ENCODE measurements around the gene ZNF761. TPM values are rescaled to one million over a fixed set of nuclear protein-coding genes. Genes with fewer than 3 reads are reported as not detected.
"Not testable (repeated sequence)": the region's sequence is repeated elsewhere in the genome, so short reads cannot be mapped to it uniquely, and the experiment has no call there.

The ZNF761 gene
- total and polyA plus RNA-seq, 2 donors (not counting 1 experiment from before 2014, with no cell fraction given): 10.7 to 11.5 TPM

GRCh38 chr19:53424968-53425597, 6.7 kb upstream of the ZNF761 start:
- Histone ChIP-seq H3K9me3 (ENCODE audit: control insufficient read depth, insufficient read depth, low read depth, low read length) (no peaks in the 10 kb centered on the region), H3K36me3 (ENCODE audit: control insufficient read depth, insufficient read depth, low read length) (no peaks in the 10 kb centered on the region), H3K9ac (ENCODE audit: insufficient read depth, low read length) (no peak overlapping the region), H3K4me3 (replicated peaks in 1 of 4; ENCODE audit: control extremely low read depth in 1 of 4, insufficient read depth in 1 of 4, low read depth in 3 of 4, low read length in 4 of 4) (no peak overlapping the region), H3K79me2 (ENCODE audit: control insufficient read depth, insufficient read depth, low read length) (no peaks in the 10 kb centered on the region), H3K4me1 (ENCODE audit: control insufficient read depth, extremely low read depth, insufficient read depth, low read length) (no peaks in the 10 kb centered on the region), H2AFZ (ENCODE audit: low read length) (no peak overlapping the region), H3K27me3 (ENCODE audit: control insufficient read depth, insufficient read depth, low read length) (no peaks in the 10 kb centered on the region), H3K4me2 (ENCODE audit: extremely low read depth, insufficient read depth, low read length) (no peak overlapping the region), H3K27ac (ENCODE audit: insufficient read depth, low read length) (no peak overlapping the region), H4K20me1 (ENCODE audit: control insufficient read depth, extremely low read depth, insufficient read depth, low read length) (no peaks in the 10 kb centered on the region)
- peak; percentile 61 to 88 for TF ChIP-seq CTCF (conservative IDR thresholded peaks at IDR 0.05 in 1 of 2, IDR thresholded peaks at IDR 0.05 in 1 of 2; ENCODE audit: low read depth in 1 of 2, low read length in 2 of 2)
- no peak for TF ChIP-seq EZH2 (IDR thresholded peaks at IDR 0.05; ENCODE audit: low read length, missing control alignments)
- peak; percentile 54 to 71 for DNase-seq (ENCODE audit: low read depth in 2 of 2)

- Histone ChIP-seq H3K4me3 (replicated peaks in 1 of 4; ENCODE audit: control extremely low read depth in 1 of 4, insufficient read depth in 1 of 4, low read depth in 3 of 4, low read length in 4 of 4) (peak overlapping the region; percentile 84 to 89 (median 88)), H3K9ac (ENCODE audit: insufficient read depth, low read length) (peak overlapping the region; percentile 73), H3K27ac (ENCODE audit: insufficient read depth, low read length) (peak overlapping the region; percentile 82), H3K4me1 (ENCODE audit: control insufficient read depth, extremely low read depth, insufficient read depth, low read length) (no peaks in the 10 kb centered on the region), H3K36me3 (ENCODE audit: control insufficient read depth, insufficient read depth, low read length) (no peaks in the 10 kb centered on the region), H3K27me3 (ENCODE audit: control insufficient read depth, insufficient read depth, low read length) (no peaks in the 10 kb centered on the region), H2AFZ (ENCODE audit: low read length) (peak overlapping the region; percentile 80), H3K9me3 (ENCODE audit: control insufficient read depth, insufficient read depth, low read depth, low read length) (no peaks in the 10 kb centered on the region), H3K79me2 (ENCODE audit: control insufficient read depth, insufficient read depth, low read length) (no peaks in the 10 kb centered on the region), H3K4me2 (ENCODE audit: extremely low read depth, insufficient read depth, low read length) (peak overlapping the region; percentile 88), H4K20me1 (ENCODE audit: control insufficient read depth, extremely low read depth, insufficient read depth, low read length) (no peaks in the 10 kb centered on the region)
- TF ChIP-seq EZH2 (IDR thresholded peaks at IDR 0.05; ENCODE audit: low read length, missing control alignments): no peak
- TF ChIP-seq CTCF (conservative IDR thresholded peaks at IDR 0.05 in 1 of 2, IDR thresholded peaks at IDR 0.05 in 1 of 2; ENCODE audit: low read depth in 1 of 2, low read length in 2 of 2): no peak
- peak; percentile 6 to 11 for DNase-seq (ENCODE audit: low read depth in 2 of 2)
Observed at GRCh38 chr19:53432088-53432661, 391 bp downstream of the ZNF761 start.

- DNase-seq (ENCODE audit: low read depth in 2 of 2); H3K27me3 ChIP-seq (ENCODE audit: control insufficient read depth, insufficient read depth, low read length); H3K79me2 ChIP-seq (ENCODE audit: control insufficient read depth, insufficient read depth, low read length); H3K4me2 ChIP-seq (ENCODE audit: extremely low read depth, insufficient read depth, low read length); H2AFZ ChIP-seq (ENCODE audit: low read length); H3K36me3 ChIP-seq (ENCODE audit: control insufficient read depth, insufficient read depth, low read length); H4K20me1 ChIP-seq (ENCODE audit: control insufficient read depth, extremely low read depth, insufficient read depth, low read length); H3K27ac ChIP-seq (ENCODE audit: insufficient read depth, low read length); H3K9me3 ChIP-seq (ENCODE audit: control insufficient read depth, insufficient read depth, low read depth, low read length); H3K4me1 ChIP-seq (ENCODE audit: control insufficient read depth, extremely low read depth, insufficient read depth, low read length); H3K4me3 ChIP-seq (replicated peaks in 1 of 4; ENCODE audit: control extremely low read depth in 1 of 4, insufficient read depth in 1 of 4, low read depth in 3 of 4, low read length in 4 of 4); H3K9ac ChIP-seq (ENCODE audit: insufficient read depth, low read length): not testable (repeated sequence)
Observed at GRCh38 chr19:53443809-53444208, 12.0 kb downstream of the ZNF761 start.

GRCh38 chr19:53447196-53447595, 15.4 kb downstream of the ZNF761 start:
- not testable (repeated sequence) for H3K36me3 ChIP-seq (ENCODE audit: control insufficient read depth, insufficient read depth, low read length); H3K4me2 ChIP-seq (ENCODE audit: extremely low read depth, insufficient read depth, low read length); H3K4me3 ChIP-seq (replicated peaks in 1 of 4; ENCODE audit: control extremely low read depth in 1 of 4, insufficient read depth in 1 of 4, low read depth in 3 of 4, low read length in 4 of 4); H3K27ac ChIP-seq (ENCODE audit: insufficient read depth, low read length); H2AFZ ChIP-seq (ENCODE audit: low read length); H4K20me1 ChIP-seq (ENCODE audit: control insufficient read depth, extremely low read depth, insufficient read depth, low read length); DNase-seq (ENCODE audit: low read depth in 2 of 2); H3K9ac ChIP-seq (ENCODE audit: insufficient read depth, low read length); H3K27me3 ChIP-seq (ENCODE audit: control insufficient read depth, insufficient read depth, low read length); H3K9me3 ChIP-seq (ENCODE audit: control insufficient read depth, insufficient read depth, low read depth, low read length); H3K79me2 ChIP-seq (ENCODE audit: control insufficient read depth, insufficient read depth, low read length); H3K4me1 ChIP-seq (ENCODE audit: control insufficient read depth, extremely low read depth, insufficient read depth, low read length)
